GM12891 (cell line): Measurements from ENCODE around the gene BCR.
"Not testable (repeated sequence)": the region's sequence is repeated elsewhere in the genome, so short reads cannot be mapped to it uniquely, and the experiment has no call there.

Experiments used
- DNase-seq: peaks from one replicate; pipeline ENCODE4 v3.0.0; 2011; ENCODE audit warnings: low spot score; ENCODE audit not compliant: insufficient read length
- FAIRE-seq: peaks from 2 replicates; lab custom pipeline; 2011; peaks lifted over from hg19 to GRCh38; lab: Jason Lieb, UNC
- PAX5 ChIP-seq: IDR thresholded peaks from 2 replicates; pipeline ENCODE4 v1.6.1; 2011; ENCODE audit warnings: low read length, moderate library complexity, mild to moderate bottlenecking; ENCODE audit not compliant: insufficient read depth, severe bottlenecking
- POLR2A ChIP-seq: IDR thresholded peaks from 2 replicates; pipeline ENCODE4 v1.6.1; 2011; ENCODE audit warnings: low read depth, low read length, control low read depth
- POLR2AphosphoS5 ChIP-seq: IDR thresholded peaks from 2 replicates; pipeline ENCODE4 v1.6.1; 2011; ENCODE audit warnings: low read depth, low read length, control low read depth
- POU2F2 ChIP-seq: IDR thresholded peaks from 2 replicates; pipeline ENCODE4 v1.6.1; 2011; ENCODE audit warnings: low read depth, mild to moderate bottlenecking, control low read depth, low read length, moderate library complexity
- SPI1 ChIP-seq: IDR thresholded peaks from 2 replicates; pipeline ENCODE4 v1.6.1; 2011; ENCODE audit warnings: low read depth, low read length, control low read depth
- TAF1 ChIP-seq: IDR thresholded peaks from 2 replicates; pipeline ENCODE4 v1.6.1; 2011; ENCODE audit warnings: low read depth, low read length, control low read depth

Gene BCR

DNA sequence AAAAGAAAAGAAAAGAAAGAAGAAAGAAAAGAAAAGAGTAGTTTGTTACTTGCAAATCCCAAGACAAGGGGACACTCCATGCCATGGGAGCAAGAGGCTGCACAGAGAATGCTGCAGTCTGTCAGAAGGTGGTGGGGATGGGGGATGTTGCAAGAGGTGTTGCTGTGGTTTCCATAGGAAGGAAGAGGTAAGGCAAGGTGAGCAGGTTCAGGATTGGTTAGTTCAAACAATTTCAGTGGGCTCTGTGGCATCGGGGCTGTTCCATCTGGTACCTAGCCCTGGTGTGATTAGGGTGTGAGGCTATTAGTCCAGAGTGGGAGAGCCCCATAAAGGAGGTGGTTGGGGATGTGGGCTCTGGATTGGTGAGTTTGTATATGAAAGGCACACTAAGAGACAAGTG, 172.7 kb downstream of the BCR start:
- TF ChIP-seq POLR2AphosphoS5 (no peak), SPI1 (no peak), PAX5 (no peak), TAF1 (no peak), POLR2A (no peak), POU2F2 (no peak)
- DNase-seq (no peak), FAIRE-seq (no peak)

DNA sequence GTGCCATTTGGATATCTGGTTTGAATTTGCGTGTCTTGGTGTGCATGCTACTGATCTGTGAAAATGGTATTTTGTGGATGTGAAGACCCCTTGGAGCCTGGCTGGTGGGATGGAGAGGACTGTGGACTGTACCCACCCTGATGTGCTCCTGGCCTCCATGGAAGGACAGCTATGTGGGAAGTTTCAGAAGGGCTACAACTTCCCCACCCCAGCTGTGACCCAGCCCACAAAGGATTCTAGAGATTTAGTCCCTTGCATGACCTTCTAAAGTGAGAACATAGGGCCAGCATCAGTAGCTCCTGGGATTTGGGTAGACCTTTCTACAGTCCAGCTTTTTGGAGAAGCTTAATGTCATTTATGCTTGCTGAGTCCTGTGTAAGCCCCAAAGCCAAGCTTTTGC, 173.4 kb downstream of the BCR start:
- DNase-seq (no peak), FAIRE-seq (no peak)
- TF ChIP-seq POLR2A (no peak), TAF1 (no peak), POLR2AphosphoS5 (no peak), POU2F2 (no peak), PAX5 (no peak), SPI1 (no peak)

DNA sequence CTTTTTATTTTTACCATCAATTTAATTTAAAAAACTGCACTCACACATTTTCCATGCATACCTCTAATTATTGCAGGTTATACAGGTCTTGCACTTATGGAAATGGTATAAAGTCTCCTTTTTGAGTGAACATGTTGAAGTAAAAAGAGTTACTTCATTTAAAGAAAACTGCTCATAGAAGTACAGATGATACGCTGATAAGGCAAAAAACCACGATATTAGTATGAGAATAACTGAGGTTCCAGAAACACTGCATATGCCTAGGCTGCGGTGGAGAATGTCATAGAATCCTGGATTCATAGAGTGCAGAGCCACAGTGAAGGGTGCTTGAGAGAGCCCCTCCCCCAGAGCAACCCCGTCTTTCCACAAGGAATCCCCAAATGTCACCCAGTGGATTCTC, 175.8 kb downstream of the BCR start:
- DNase-seq (no peak), FAIRE-seq (no peak)
- TF ChIP-seq TAF1, result no peak
- no peak for TF ChIP-seq POU2F2
- TF ChIP-seq PAX5, result no peak
- no peak for TF ChIP-seq SPI1
- no peak for TF ChIP-seq POLR2A
- TF ChIP-seq POLR2AphosphoS5, result no peak

DNA sequence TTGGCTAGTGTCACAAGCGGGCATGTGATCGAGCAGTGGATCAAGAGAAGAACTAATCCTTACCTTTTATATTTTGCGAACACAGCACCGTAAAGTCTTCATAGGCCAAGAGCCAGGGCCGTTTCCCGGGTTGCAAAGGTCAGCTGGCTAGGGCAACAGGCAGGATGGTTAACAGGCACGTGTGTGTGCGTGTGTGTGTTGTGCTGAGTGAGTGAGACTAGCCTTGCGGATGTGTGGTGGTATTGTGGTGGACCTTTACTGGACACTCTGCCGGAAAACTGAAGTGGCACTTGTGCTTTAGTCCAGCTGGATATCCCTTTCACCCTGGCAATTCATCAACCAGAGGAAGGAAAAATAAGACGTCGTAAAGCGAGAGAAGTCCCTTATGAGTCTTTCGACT, 176.7 kb downstream of the BCR start:
- DNase-seq, result no peak
- no peak for TF ChIP-seq TAF1
- TF ChIP-seq POLR2AphosphoS5, result no peak
- no peak for FAIRE-seq

DNA sequence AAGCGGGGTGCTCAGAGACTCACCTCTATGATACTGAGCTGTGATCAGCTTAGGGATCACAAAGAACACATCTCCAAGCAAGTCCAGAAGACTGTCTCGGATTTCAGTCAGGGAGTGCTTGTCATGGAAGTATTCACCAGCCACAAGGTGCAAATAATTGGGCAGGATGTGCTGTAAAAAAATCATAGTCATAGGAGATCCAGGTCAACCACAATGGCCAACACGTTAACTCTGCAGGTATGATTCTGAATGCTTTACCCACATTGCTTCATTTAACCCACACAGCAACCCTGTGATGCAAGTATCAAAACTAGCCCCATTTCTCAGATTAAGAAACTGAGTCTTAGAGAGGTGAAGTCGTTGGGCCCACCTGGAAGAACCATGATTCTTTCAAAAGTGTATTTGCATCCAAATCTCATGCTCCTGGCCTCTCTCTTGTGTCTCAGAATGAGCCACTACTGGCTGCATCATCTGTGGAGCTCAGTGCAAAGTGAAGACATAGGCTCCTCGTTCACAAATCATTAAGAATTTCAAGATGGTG, 179.3 kb downstream of the BCR start:
- TF ChIP-seq POLR2AphosphoS5 (no peak), POU2F2 (no peak), SPI1 (no peak), PAX5 (no peak), POLR2A (no peak), TAF1 (no peak)
- DNase-seq, result no peak
- FAIRE-seq, result no peak

DNA sequence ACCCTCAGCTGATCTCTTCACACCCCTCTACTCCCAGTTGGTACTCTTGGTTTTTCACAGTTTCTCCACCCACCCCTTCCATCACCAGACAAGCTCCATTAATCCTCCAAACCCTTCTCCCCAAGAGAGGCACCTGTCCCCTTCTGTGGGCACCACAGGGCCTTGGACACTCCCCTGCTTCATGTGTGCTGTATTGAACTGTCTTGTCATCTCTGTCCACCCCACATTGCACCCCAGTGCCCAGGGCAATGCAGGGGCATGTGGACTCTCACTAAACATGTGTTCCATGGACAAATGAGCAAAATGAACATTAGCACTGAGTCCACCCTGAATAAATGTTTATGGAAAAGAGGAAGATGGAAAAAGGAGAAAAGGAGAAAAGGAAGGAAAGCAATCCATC, 181.4 kb downstream of the BCR start:
- TF ChIP-seq POLR2AphosphoS5 (no peak), POU2F2 (no peak), PAX5 (no peak), SPI1 (no peak), POLR2A (no peak), TAF1 (no peak)
- no peak for FAIRE-seq
- no peak for DNase-seq

DNA sequence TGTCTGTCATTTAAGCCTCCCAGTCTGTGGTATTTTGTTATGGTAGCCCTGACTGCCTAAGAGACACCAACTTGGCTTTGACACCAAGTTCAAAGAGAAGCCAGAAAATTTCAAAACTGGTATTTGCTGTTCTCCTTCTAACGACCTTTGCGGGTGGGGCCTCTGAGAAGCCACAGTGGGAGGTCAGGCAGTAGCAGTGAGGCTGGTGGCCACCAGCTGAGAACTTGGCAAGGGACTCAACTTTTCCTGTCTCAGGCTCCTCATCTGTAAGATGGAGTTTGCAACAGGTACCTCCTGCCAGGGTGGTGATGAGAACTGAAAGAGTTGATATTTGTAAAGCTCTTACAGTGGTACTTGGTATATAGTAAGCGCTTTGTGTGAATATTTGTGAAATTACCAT, 183.4 kb downstream of the BCR start:
- FAIRE-seq (no peak), DNase-seq (no peak)
- TF ChIP-seq TAF1, result no peak
- no peak for TF ChIP-seq POLR2A
- no peak for TF ChIP-seq PAX5
- no peak for TF ChIP-seq POU2F2
- no peak for TF ChIP-seq POLR2AphosphoS5
- no peak for TF ChIP-seq SPI1

DNA sequence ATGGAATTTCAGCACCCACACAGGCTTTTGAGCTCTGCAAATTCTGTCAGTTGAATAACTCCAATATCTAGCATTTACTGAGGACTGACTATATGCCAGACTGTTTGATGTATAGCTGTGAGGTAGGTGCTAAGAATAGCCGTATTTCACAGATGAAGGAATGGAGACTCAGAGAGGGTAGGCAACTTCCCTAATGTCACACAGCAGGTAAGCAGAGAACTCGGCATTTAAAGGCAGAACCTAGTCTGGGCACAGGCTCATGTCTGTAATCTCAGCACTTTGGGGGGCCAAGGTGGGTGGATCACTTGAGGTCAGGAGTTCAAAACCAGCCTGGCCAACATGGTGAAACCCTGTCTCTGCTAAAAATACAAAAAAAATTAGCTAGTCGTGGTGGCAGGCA, 184.1 kb downstream of the BCR start:
- no peak for DNase-seq
- no peak for TF ChIP-seq POLR2A
- TF ChIP-seq TAF1, result no peak
- no peak for TF ChIP-seq SPI1
- no peak for TF ChIP-seq PAX5
- TF ChIP-seq POLR2AphosphoS5, result no peak
- no peak for TF ChIP-seq POU2F2
- no peak for FAIRE-seq

DNA sequence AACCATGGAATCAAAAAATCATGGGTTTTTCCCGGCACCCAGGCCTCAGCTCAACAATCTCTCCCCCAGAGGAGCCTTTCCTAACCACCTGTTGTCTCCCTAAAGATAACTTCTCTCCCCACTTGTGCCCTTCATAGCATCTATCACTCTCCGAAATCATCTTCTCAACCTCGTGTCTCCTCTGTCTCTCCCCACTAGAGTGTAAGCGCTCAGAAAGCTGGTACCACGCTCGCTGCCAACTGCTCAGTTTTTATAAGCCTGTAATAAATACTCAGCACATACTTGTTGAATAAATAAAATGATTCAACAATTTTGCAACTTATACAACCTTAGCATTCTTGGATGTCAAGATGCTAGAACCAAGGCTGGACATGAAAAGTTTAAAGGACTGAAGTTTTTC, 185.2 kb downstream of the BCR start:
- FAIRE-seq, result no peak

DNA sequence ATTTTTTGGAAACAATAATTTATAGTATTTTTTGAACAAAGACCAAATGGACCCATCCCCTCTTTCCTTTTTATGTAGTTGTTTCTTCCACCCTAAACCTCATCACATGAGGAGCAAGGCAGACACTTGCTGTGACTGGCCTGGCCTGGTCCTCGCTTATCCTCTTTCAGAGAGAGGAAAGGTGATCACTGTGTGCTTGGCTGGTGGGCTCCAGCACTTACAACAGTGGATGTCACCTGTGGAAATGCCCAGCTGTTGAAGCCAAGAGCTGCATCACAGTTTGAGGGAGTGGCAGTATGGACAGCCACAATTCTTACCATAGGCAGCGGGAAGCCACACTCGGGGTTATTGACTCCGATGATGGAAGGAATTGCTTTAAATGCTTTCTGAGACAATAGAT, 185.7 kb downstream of the BCR start:
- DNase-seq (no peak), FAIRE-seq (no peak)
- TF ChIP-seq SPI1 (no peak), POLR2A (no peak), PAX5 (no peak), POLR2AphosphoS5 (no peak), POU2F2 (no peak), TAF1 (no peak)

More for the DNA sequence above, 185.2 kb downstream of the BCR start:
- no peak for TF ChIP-seq PAX5
- no peak for DNase-seq

DNA sequence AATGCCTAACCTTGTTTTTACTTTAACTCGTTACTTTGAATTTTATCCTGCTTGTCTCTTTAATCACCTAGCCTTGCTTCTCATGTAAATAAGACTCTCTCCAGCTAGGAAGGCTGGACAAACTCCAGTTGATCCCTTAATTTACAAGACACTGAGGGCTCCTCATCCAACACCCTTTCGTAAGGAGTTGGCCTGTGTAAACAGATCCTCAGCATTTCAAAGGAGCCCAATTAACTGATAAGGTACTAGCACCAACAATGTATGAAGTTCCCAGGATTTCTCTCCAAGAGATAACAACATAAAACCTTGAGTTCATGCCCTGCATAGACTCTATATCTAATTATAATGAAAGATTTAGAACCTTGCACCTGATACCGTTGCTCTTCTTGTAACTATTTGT, 186.9 kb downstream of the BCR start:
- not testable (repeated sequence) for DNase-seq, FAIRE-seq
